Ovary (tissue), 9 donors: ENCODE data around the gene NAAA. TPM values are rescaled to one million over a fixed set of nuclear protein-coding genes. Genes with fewer than 3 reads are reported as not detected.

ENCODE experiments used
- DNase-seq, 5 donors: peaks; one replicate each; pipeline ENCODE4 v3.0.0-alpha.2; 2019 to 2020
- H3K27ac ChIP-seq, 2 donors: fragments of 200-600 bp; one replicate each; pipeline versions ENCODE4 v1.5.1 to v1.8.0; 2019 to 2022
- H3K27me3 ChIP-seq: fragments of 200-600 bp; one replicate; pipeline ENCODE4 v1.8.0; 2022
- H3K36me3 ChIP-seq: fragments of 200-600 bp; sonication (generic); one replicate; pipeline ENCODE4 v1.5.1; 2019
- H3K4me1 ChIP-seq: one replicate; pipeline ENCODE4 v1.8.1; 2013; ENCODE audit warnings: mild to moderate bottlenecking, moderate library complexity; ENCODE audit not compliant: insufficient read depth
- H3K4me3 ChIP-seq: fragments of 200-600 bp; sonication (generic); one replicate; pipeline ENCODE4 v1.5.1; 2017
- H3K9me3 ChIP-seq, 2 donors: fragments of 200-600 bp in 1 of 2; sonication (generic) in 1 of 2; one replicate each; pipeline versions ENCODE4 v1.5.1 to v1.8.1; 2013 to 2019; ENCODE audit warnings: mild to moderate bottlenecking in 1 of 2, moderate library complexity in 1 of 2
- EP300 ChIP-seq: sonication (generic); formaldehyde crosslinking; IDR thresholded peaks from one replicate; pipeline ENCODE4 v1.6.1; 2017; ENCODE audit warnings: antibody characterized with exemption
- POLR2A ChIP-seq: fragments of 450-650 bp; IDR thresholded peaks from one replicate; pipeline ENCODE4 v1.6.1; 2017; ENCODE audit warnings: antibody characterized with exemption, mild to moderate bottlenecking, moderate library complexity
- WGBS, 3 donors: extraction: QIAGEN DNeasy Blood & Tissue Kit in 1 of 3; methylation state at CpG; one replicate each; pipeline versions ENCODE4 v1.1.5 to v1.1.7; 2013 to 2017; 5-methylcytosine and 5-hydroxymethylcytosine counted together
- intact Hi-C, 4 donors: fragments of 100-400 bp; cut with DNase I; formaldehyde crosslinking; loops; one replicate each; pipeline versions ENCODE4 v1.11.0 to v1.15.1; 2022 to 2023
- polyA plus RNA-seq, 2 donors: library from polyadenylated mRNA; stranded (reverse); fragments of 200-250 nt in 1 of 2; fragments of 350-450 nt in 1 of 2; fragmentation: Illumina TruSeq in 1 of 2; extraction: RNeasy Lipid Tissue Mini Kit (QIAGEN cat#74804) in 1 of 2; gene quantifications; one replicate each; pipeline ENCODE4 v1.2.3, GENCODE V29; 2013 to 2014
- total RNA-seq, 7 donors: library from RNA; depleted of rRNA in 2 of 7; stranded (reverse); fragments of >200 nt in 2 of 7; fragmentation: NEBNext Ultra II Directional in 3 of 7; extraction: Animal tissue kit (Norgen Biotek cat#: 25700) in 3 of 7; gene quantifications; one replicate each; pipeline versions ENCODE4 v1.1.0 to v1.2.4, GENCODE V29; 2016 to 2023
- TF ChIP-seq, protein P1 (sequence below), 3 donors: fragments of 450-650 bp in 2 of 3; fragments of 200-600 bp in 1 of 3; IDR thresholded peaks; one replicate each; pipeline versions ENCODE4 v1.5.1 to v1.8.0; 2016 to 2022; ENCODE audit warnings: antibody characterized with exemption in 3 of 3, mild to moderate bottlenecking in 1 of 3
- donor health status: DM: no; HTN: no; CAD: no; lungs with moderate emphysema.
- donor health status: DM: no; HTN: no; CAD: no.
- donor health status: Bipolar disorder and iron deficiency.
- donor health status: DM: yes; HTN: yes; CAD: no.
- donor health status: DM: no; HTN: no; CAD: no.
- donor health status: DM: yes; HTN: yes; CAD: no.

The NAAA gene
- total and polyA plus RNA-seq, 9 donors, result 6.2 to 46.7 (median 14.1) TPM

DNA sequence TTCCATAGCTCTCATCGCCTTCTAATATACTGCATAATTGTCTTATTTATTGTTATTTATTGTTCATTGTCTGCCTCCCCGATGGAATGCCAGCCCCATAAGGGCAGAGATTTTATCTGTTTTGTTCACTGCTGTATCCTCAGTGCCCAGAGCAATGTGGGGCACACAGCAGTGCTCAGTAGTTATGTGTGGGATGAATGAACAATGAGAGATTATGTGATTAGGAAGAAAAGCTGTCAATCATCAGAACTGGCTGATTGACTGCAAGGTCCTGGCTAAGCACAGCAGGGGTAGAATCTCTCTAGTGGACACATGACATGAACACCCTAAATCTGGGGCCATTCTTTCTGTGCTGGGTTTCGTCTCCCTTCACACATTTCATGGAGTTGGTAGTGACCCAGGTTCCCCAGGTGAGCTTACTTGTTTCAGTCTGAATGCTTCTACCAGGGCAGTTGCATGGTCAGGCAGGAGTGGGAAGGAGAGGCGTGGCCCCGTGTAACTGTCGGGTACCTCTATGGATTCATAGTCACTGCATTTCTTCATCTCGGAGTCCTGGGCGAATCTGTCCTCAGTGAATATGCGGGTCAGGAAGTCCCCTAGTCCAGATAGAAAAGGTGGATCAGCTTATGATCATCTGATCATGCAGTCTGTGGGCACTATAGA is 51.1 kb downstream of the NAAA start:
- Histone ChIP-seq H3K4me1 (no peaks in the 10 kb centered on the region), H3K4me3 (no peak overlapping the region), H3K27ac (no peak overlapping the region), H3K36me3 (no peaks in the 10 kb centered on the region), H3K9me3 (no peaks in the 10 kb centered on the region), H3K27me3 (no peaks in the 10 kb centered on the region)
- 85 to 90% (median 89%) methylated on average over 9 of the region's 9 CpGs for WGBS, 3 donors
- intact Hi-C loops, result no loop called here
- TF ChIP-seq EP300, result no peak
- TF ChIP-seq POLR2A, result no peak
- TF ChIP-seq, protein P1, sequence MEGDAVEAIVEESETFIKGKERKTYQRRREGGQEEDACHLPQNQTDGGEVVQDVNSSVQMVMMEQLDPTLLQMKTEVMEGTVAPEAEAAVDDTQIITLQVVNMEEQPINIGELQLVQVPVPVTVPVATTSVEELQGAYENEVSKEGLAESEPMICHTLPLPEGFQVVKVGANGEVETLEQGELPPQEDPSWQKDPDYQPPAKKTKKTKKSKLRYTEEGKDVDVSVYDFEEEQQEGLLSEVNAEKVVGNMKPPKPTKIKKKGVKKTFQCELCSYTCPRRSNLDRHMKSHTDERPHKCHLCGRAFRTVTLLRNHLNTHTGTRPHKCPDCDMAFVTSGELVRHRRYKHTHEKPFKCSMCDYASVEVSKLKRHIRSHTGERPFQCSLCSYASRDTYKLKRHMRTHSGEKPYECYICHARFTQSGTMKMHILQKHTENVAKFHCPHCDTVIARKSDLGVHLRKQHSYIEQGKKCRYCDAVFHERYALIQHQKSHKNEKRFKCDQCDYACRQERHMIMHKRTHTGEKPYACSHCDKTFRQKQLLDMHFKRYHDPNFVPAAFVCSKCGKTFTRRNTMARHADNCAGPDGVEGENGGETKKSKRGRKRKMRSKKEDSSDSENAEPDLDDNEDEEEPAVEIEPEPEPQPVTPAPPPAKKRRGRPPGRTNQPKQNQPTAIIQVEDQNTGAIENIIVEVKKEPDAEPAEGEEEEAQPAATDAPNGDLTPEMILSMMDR (IDR thresholded peaks at IDR 0.05), result no peak
- DNase-seq, result no peak

DNA sequence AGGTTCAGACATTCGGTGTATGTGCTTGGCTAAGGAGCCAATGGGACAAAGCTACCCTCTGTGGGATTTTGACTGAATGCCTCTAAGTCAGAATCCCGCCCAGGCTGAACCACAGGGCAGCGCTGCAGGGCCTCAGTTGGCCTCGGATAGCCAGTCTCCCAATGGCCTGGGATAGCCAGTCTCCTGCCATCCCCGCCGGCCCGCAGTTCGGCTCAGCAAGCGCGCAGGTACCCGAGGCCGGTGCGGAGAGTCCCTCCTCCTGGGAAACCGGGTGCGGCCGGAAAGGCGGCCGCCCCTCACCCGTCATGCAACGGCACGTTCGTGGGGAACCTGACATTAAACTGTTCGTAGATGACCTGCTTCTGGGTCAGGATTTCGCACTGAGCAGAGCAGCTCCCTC is 54.7 kb downstream of the NAAA start:
- Histone ChIP-seq H3K9me3 (no peaks in the 10 kb centered on the region), H3K27ac (no peak overlapping the region)

DNA sequence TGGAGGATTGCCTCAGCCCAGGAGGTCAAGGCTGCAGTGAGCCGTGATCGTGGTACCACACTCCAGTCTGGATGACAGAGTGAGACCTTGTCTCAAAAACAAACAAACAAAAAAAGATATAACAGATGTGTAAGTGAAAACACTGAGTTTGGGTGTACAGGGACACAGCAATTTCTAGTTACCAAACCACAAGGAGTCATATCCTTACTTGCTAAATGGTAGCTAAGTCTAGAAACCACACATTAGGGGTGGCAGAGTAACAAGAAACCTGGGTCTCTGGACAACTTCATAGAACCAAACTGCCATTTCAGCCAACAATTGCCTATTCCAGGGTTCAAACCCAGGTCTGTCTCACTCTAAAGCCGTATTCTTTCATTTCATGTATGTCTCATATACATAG is 59.3 kb downstream of the NAAA start:
- Histone ChIP-seq H3K27me3 (no peaks in the 10 kb centered on the region), H3K27ac (no peak overlapping the region), H3K36me3 (no peaks in the 10 kb centered on the region), H3K4me3 (no peak overlapping the region), H3K9me3 (no peaks in the 10 kb centered on the region), H3K4me1 (no peaks in the 10 kb centered on the region)
- no peak for DNase-seq
- intact Hi-C loops, result no loop called here
- TF ChIP-seq EP300 (no peak), POLR2A (no peak)
- TF ChIP-seq, protein P1 (IDR thresholded peaks at IDR 0.05), result no peak
- WGBS, 3 donors, result 51 to 73% (median 58%) methylated on average over 3 of the region's 3 CpGs

More for the DNA sequence above, 54.7 kb downstream of the NAAA start:
- Histone ChIP-seq H3K4me3 (no peak overlapping the region), H3K36me3 (no peaks in the 10 kb centered on the region), H3K27me3 (no peaks in the 10 kb centered on the region), H3K4me1 (no peaks in the 10 kb centered on the region)
- no peak for DNase-seq
- WGBS, 3 donors, result 62 to 81% (median 64%) methylated on average over 24 of the region's 24 CpGs
- intact Hi-C loops, result no loop called here
- TF ChIP-seq EP300, result no peak
- TF ChIP-seq POLR2A, result no peak
- TF ChIP-seq, protein P1 (IDR thresholded peaks at IDR 0.05), result no peak

DNA sequence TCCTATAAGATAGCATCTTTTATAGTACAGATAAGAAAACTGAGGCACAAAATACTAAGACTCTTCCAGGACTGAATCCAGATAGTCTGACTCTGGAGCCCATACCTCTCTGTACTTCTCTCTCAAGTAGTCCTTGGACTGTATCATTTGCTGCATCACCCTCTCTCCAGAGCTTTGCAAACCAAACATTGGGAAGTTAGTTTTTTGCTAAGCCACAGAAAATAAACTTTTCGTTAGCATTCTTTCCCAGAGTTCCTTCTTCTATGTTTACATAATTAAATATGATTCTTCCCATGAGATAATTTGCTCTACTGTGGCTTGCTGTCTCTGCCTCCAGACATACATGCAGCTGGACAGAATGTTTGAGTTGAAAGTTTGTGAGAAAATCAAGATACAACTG is 60.5 kb downstream of the NAAA start:
- TF ChIP-seq POLR2A (no peak), EP300 (no peak)
- TF ChIP-seq, protein P1 (IDR thresholded peaks at IDR 0.05), result no peak
- WGBS, 3 donors, result 8 to 18% (median 11%) methylated on average over 1 of the region's 1 CpG
- no peak for DNase-seq
- H3K4me3 ChIP-seq, result no peak overlapping the region
- intact Hi-C loops, result no loop called here
- H3K27me3 ChIP-seq, result no peaks in the 10 kb centered on the region
- no peak overlapping the region for H3K27ac ChIP-seq
- H3K4me1 ChIP-seq, result no peaks in the 10 kb centered on the region
- no peaks in the 10 kb centered on the region for H3K9me3 ChIP-seq
- H3K36me3 ChIP-seq, result no peaks in the 10 kb centered on the region
